Lower lobe of right lung (tissue), 2 donors: ENCODE measurements around the gene RPL26. TPM values are rescaled to one million over a fixed set of nuclear protein-coding genes. Genes with fewer than 3 reads are reported as not detected.

Source experiments
- ATAC-seq, 2 donors: fragments of 200-7000 bp; cut with Tn5 transposase; one replicate each; pipeline ENCODE4 v1.9.1; 2020 to 2022; ENCODE audit warnings: mild to moderate bottlenecking in 2 of 2, moderate library complexity in 2 of 2
- DNase-seq: peaks from one replicate; pipeline ENCODE4 v3.0.0-alpha.2; 2020
- H3K27ac ChIP-seq: fragments of 200-600 bp; one replicate; pipeline ENCODE4 v1.8.0; 2022
- H3K27me3 ChIP-seq: fragments of 200-600 bp; one replicate; pipeline ENCODE4 v1.8.0; 2022; ENCODE audit warnings: low read depth
- H3K36me3 ChIP-seq: fragments of 200-600 bp; one replicate; pipeline ENCODE4 v1.8.0; 2022; ENCODE audit warnings: mild to moderate bottlenecking
- H3K4me1 ChIP-seq: fragments of 200-600 bp; one replicate; pipeline ENCODE4 v1.8.0; 2022
- H3K4me3 ChIP-seq: fragments of 200-600 bp; one replicate; pipeline ENCODE4 v1.8.0; 2022; ENCODE audit warnings: mild to moderate bottlenecking
- H3K9me3 ChIP-seq: fragments of 200-600 bp; one replicate; pipeline ENCODE4 v1.8.0; 2022
- CTCF ChIP-seq: fragments of 200-600 bp; IDR thresholded peaks from one replicate; pipeline ENCODE4 v1.8.0; 2022; ENCODE audit warnings: antibody characterized with exemption, mild to moderate bottlenecking
- intact Hi-C: fragments of 100-400 bp; cut with DNase I; formaldehyde crosslinking; loops from one replicate; pipeline ENCODE4 v1.11.0; 2022
- total RNA-seq: library from RNA; stranded (reverse); fragmentation: NEBNext Ultra II Directional; extraction: Animal tissue kit (Norgen Biotek cat#: 25700); gene quantifications from one replicate; pipeline ENCODE4 v1.2.1, GENCODE V29; 2021
- donor health status: DM: no; HTN: yes; CAD: no; lungs with severe emphysema.

The RPL26 gene
- total RNA-seq, 1 donor from 2014 or later: 1,194 TPM

- peaks cover 3% of the 10 kb centered on the region for H3K4me1 ChIP-seq
- H3K27me3 ChIP-seq: peaks cover 5% of the 10 kb centered on the region
- H3K36me3 ChIP-seq: no peaks in the 10 kb centered on the region
- no peak for TF ChIP-seq CTCF
- intact Hi-C loops: no loop called here
- no peak overlapping the region for H3K27ac ChIP-seq
- no peaks in the 10 kb centered on the region for H3K9me3 ChIP-seq
- ATAC-seq: no peak
- no peak for DNase-seq
- no peak overlapping the region for H3K4me3 ChIP-seq
Measured at GRCh38 chr17:8332688-8333087, 50.3 kb downstream of the RPL26 start.

GRCh38 chr17:8332128-8332527, 50.9 kb downstream of the RPL26 start:
- no peaks in the 10 kb centered on the region for H3K36me3 ChIP-seq
- H3K9me3 ChIP-seq: no peaks in the 10 kb centered on the region
- intact Hi-C loops: no loop called here
- H3K27ac ChIP-seq: no peak overlapping the region
- no peak for TF ChIP-seq CTCF
- H3K4me3 ChIP-seq: no peak overlapping the region
- peaks cover 11% of the 10 kb centered on the region for H3K27me3 ChIP-seq
- H3K4me1 ChIP-seq: peaks cover 6% of the 10 kb centered on the region
- ATAC-seq: no peak
- no peak for DNase-seq

Other genes with a start within 250 kb of the RPL26 start
- gene PER1, start 230.8 kb downstream of the RPL26 start, total RNA-seq: 252 TPM
- gene VAMP2, start 220.2 kb downstream of the RPL26 start, total RNA-seq: 77.0 TPM
- gene TMEM107, start 206.8 kb downstream of the RPL26 start, total RNA-seq: 12.9 TPM
- gene BORCS6, start 193.0 kb downstream of the RPL26 start, total RNA-seq: 7.7 TPM
- 2.2 TPM for gene AURKB, start 172.6 kb downstream of the RPL26 start, total RNA-seq
- gene CTC1, start 135.1 kb downstream of the RPL26 start, total RNA-seq: 57.8 TPM
- gene PFAS, start 133.9 kb downstream of the RPL26 start, total RNA-seq: 25.3 TPM
- gene RANGRF, start 94.5 kb downstream of the RPL26 start, total RNA-seq: 24.6 TPM
- 7.7 TPM for gene SLC25A35, start 87.8 kb downstream of the RPL26 start, total RNA-seq
- 30.3 TPM for gene ARHGEF15, start 73.0 kb downstream of the RPL26 start, total RNA-seq
- not detected for gene ODF4, start 43.4 kb downstream of the RPL26 start, total RNA-seq
- not detected for gene RNF222, start 14.6 kb upstream of the RPL26 start, total RNA-seq
- gene NDEL1, start 52.7 kb upstream of the RPL26 start, total RNA-seq: 74.1 TPM
- gene MYH10, start 247.5 kb upstream of the RPL26 start, total RNA-seq: 83.3 TPM